Stimulated activated CD4-positive, alpha-beta T cell treated with anti-CD3 and anti-CD28 coated beads, Interleukin-1b, Interleukin-23, amount 100 ng/mL, for 4 hours (primary cell): Measurements from ENCODE around the gene SAT2.
A peak's percentile ranks its signal among the peaks of the same experiment; 100 is the strongest.

Experiments used
- DNase-seq, 2 donors: peaks; one replicate each; pipeline ENCODE4 v3.0.0-alpha.2; 2020; ENCODE audit warnings: low read depth in 2 of 2

SAT2 gene

GRCh38 chr17:7591596-7591995 is 36.0 kb downstream of the SAT2 start:
- no peak for DNase-seq

- DNase-seq: no peak
These were observed 36.9 kb downstream of the SAT2 start for GRCh38 chr17:7590743-7591142.

- no peak for DNase-seq
These were observed 37.5 kb downstream of the SAT2 start, which contains the start of gene SOX15 for GRCh38 chr17:7589891-7590691. Gene SOX15, minus strand, starts transcription at chr17:7590094. Its CDS starts 418 bp downstream, at chr17:7589676.

GRCh38 chr17:7589204-7589868 is 38.3 kb downstream of the SAT2 start:
- peak; percentile 53 to 56 for DNase-seq

- DNase-seq: no peak
These were observed 38.9 kb downstream of the SAT2 start for GRCh38 chr17:7588553-7589203.

GRCh38 chr17:7587420-7588151 is 40.0 kb downstream of the SAT2 start:
- DNase-seq: no peak

- DNase-seq: no peak
These were observed 40.8 kb downstream of the SAT2 start for GRCh38 chr17:7586673-7587419.

- DNase-seq: peak; percentile 89 to 92
These were observed 44.1 kb downstream of the SAT2 start, which contains the start of gene MPDU1 for GRCh38 chr17:7583253-7584109. Gene MPDU1, plus strand, starts transcription at chr17:7583852. Its CDS starts 11 bp downstream, at chr17:7583863.

GRCh38 chr17:7582396-7583252 is 45.0 kb downstream of the SAT2 start:
- no peak for DNase-seq

GRCh38 chr17:7580604-7581575 is 46.7 kb downstream of the SAT2 start:
- no peak for DNase-seq

- DNase-seq: no peak
These were observed 47.6 kb downstream of the SAT2 start for GRCh38 chr17:7579834-7580603.

GRCh38 chr17:7579001-7579833 is 48.4 kb downstream of the SAT2 start, which contains the start of gene CD68:
Gene CD68, plus strand, starts transcription at chr17:7579638. Its CDS starts 40 bp downstream, at chr17:7579678.
- peak; percentile 57 to 58 for DNase-seq

- DNase-seq: no peak
These were observed 50.1 kb downstream of the SAT2 start for GRCh38 chr17:7577327-7578199.

- DNase-seq: no peak
These were observed 51.1 kb downstream of the SAT2 start for GRCh38 chr17:7576432-7576937.
